ENCODE data around the gene CLASP1. TPM values are rescaled to one million over a fixed set of nuclear protein-coding genes. Genes with fewer than 3 reads are reported as not detected.

Gene CLASP1
- total RNA-seq, 6 experiments from 2014 or later: 19.7 to 32.4 (median 24.1) TPM

- H3K4me1 ChIP-seq: no peaks in the 10 kb centered on the region
- H3K36me3 ChIP-seq: peaks cover 0 to 24% (median 6%) of the 10 kb centered on the region in 4 donors
- intact Hi-C loops (cut with DNase I): no loop called here
- DNase-seq (no peak), ATAC-seq (no peak)
- H3K4me3 ChIP-seq: no peak overlapping the region
- no peaks in the 10 kb centered on the region for H3K27me3 ChIP-seq
- no peak overlapping the region for H3K27ac ChIP-seq
- TF ChIP-seq POLR2A (IDR thresholded peaks at IDR 0.05) (no peak), CTCF (IDR thresholded peaks at IDR 0.05) (no peak)
- 78% methylated on average over 2 of the region's 3 CpGs for WGBS (ENCODE audit: insufficient coverage, low coverage, low lambda C conversion rate, missing lambda C conversion rate)
- H3K9me3 ChIP-seq: no peaks in the 10 kb centered on the region
These were observed 144.3 kb downstream of the CLASP1 start for GRCh38 chr2:121505005-121505404.

- intact Hi-C loops (cut with DNase I): no loop called here
- WGBS (ENCODE audit: insufficient coverage, low coverage, low lambda C conversion rate, missing lambda C conversion rate): 100% methylated on average over 1 of the region's 2 CpGs
- ATAC-seq: no peak
- DNase-seq: no peak
- no peak overlapping the region for H3K27ac ChIP-seq
- H3K27me3 ChIP-seq: no peaks in the 10 kb centered on the region
- no peak for TF ChIP-seq CTCF (IDR thresholded peaks at IDR 0.05)
- TF ChIP-seq POLR2A (IDR thresholded peaks at IDR 0.05): no peak
- H3K9me3 ChIP-seq: peaks cover 0 to 4% (median 0%) of the 10 kb centered on the region in 4 donors
- H3K4me1 ChIP-seq: no peaks in the 10 kb centered on the region
- no peak overlapping the region for H3K4me3 ChIP-seq
- peaks cover 0 to 24% (median 6%) of the 10 kb centered on the region in 4 donors for H3K36me3 ChIP-seq
These were observed 144.9 kb downstream of the CLASP1 start for GRCh38 chr2:121504316-121504715.

DNA sequence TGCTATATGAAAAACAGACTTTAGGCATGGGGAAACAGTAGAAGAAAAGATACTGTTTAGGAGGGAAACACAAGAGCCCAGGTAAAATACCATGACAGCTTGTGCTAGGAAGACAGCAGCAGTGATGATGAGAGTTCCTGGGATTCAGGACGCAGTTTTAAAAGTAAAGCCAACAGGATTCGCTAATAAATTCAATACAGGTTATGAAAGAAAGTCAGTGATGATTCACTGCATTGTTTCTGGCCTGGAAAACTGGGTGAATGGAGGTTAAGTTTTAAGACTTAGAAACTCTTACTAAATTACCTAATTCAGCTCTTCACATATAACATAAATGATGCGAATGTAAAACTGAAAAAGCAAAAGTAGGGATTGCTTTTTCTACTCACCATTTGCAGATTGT, 146.5 kb downstream of the CLASP1 start:
- H3K27me3 ChIP-seq: no peaks in the 10 kb centered on the region
- H3K27ac ChIP-seq: no peak overlapping the region
- peaks cover 0 to 4% (median 0%) of the 10 kb centered on the region in 4 donors for H3K9me3 ChIP-seq
- H3K4me1 ChIP-seq: no peaks in the 10 kb centered on the region
- DNase-seq (no peak), ATAC-seq (no peak)
- TF ChIP-seq CTCF (IDR thresholded peaks at IDR 0.05) (no peak), POLR2A (IDR thresholded peaks at IDR 0.05) (no peak)
- H3K4me3 ChIP-seq: no peak overlapping the region
- peaks cover 0 to 24% (median 6%) of the 10 kb centered on the region in 4 donors for H3K36me3 ChIP-seq
- intact Hi-C loops (cut with DNase I): no loop called here
- WGBS (ENCODE audit: insufficient coverage, low coverage, low lambda C conversion rate, missing lambda C conversion rate): 94% methylated on average over 3 of the region's 3 CpGs

GRCh38 chr2:121502246-121502645, 147.0 kb downstream of the CLASP1 start:
- DNase-seq (no peak), ATAC-seq (no peak)
- no peak overlapping the region for H3K4me3 ChIP-seq
- peaks cover 0 to 4% (median 0%) of the 10 kb centered on the region in 4 donors for H3K9me3 ChIP-seq
- H3K27ac ChIP-seq: no peak overlapping the region
- no peaks in the 10 kb centered on the region for H3K4me1 ChIP-seq
- intact Hi-C loops (cut with DNase I): no loop called here
- H3K27me3 ChIP-seq: no peaks in the 10 kb centered on the region
- TF ChIP-seq POLR2A (IDR thresholded peaks at IDR 0.05): no peak
- TF ChIP-seq CTCF (IDR thresholded peaks at IDR 0.05): no peak
- peaks cover 0 to 24% (median 6%) of the 10 kb centered on the region in 4 donors for H3K36me3 ChIP-seq
- 76% methylated on average over 5 of the region's 5 CpGs for WGBS (ENCODE audit: insufficient coverage, low coverage, low lambda C conversion rate, missing lambda C conversion rate)

- DNase-seq: no peak
- peaks cover 0 to 24% (median 6%) of the 10 kb centered on the region in 4 donors for H3K36me3 ChIP-seq
- peaks cover 0 to 4% (median 0%) of the 10 kb centered on the region in 4 donors for H3K9me3 ChIP-seq
- ATAC-seq: no peak
- 97% methylated on average over 2 of the region's 2 CpGs for WGBS (ENCODE audit: insufficient coverage, low coverage, low lambda C conversion rate, missing lambda C conversion rate)
- no peak overlapping the region for H3K27ac ChIP-seq
- intact Hi-C loops (cut with DNase I): no loop called here
- H3K4me3 ChIP-seq: no peak overlapping the region
- no peaks in the 10 kb centered on the region for H3K4me1 ChIP-seq
- no peak for TF ChIP-seq POLR2A (IDR thresholded peaks at IDR 0.05)
- no peak for TF ChIP-seq CTCF (IDR thresholded peaks at IDR 0.05)
- no peaks in the 10 kb centered on the region for H3K27me3 ChIP-seq
These were observed 147.7 kb downstream of the CLASP1 start for GRCh38 chr2:121501554-121501953.
